ENCODE results near the gene AGPAT2.
"Not testable (repeated sequence)": the region's sequence is repeated elsewhere in the genome, so short reads cannot be mapped to it uniquely, and the experiment has no call there.

Gene AGPAT2

GRCh38 chr9:136645352-136645902 lies 41.8 kb downstream of the AGPAT2 start:
- DNase-seq: no peak

GRCh38 chr9:136644593-136645351 lies 42.5 kb downstream of the AGPAT2 start:
- DNase-seq: peak in 9 of 14 donors; percentile 7 to 64 (median 34)

GRCh38 chr9:136644343-136644592 lies 43.0 kb downstream of the AGPAT2 start:
- peak in 1 of 14 donors; percentile 46 for DNase-seq

GRCh38 chr9:136643596-136644342 lies 43.5 kb downstream of the AGPAT2 start:
- DNase-seq: no peak

- DNase-seq: no peak
Observed at GRCh38 chr9:136642439-136642921, 44.8 kb downstream of the AGPAT2 start.

GRCh38 chr9:136640171-136641111 lies 46.8 kb downstream of the AGPAT2 start:
- no peak for DNase-seq

GRCh38 chr9:136634904-136635303 lies 52.4 kb downstream of the AGPAT2 start:
- no peak for DNase-seq

GRCh38 chr9:136632491-136633106 lies 54.7 kb downstream of the AGPAT2 start:
- DNase-seq: not testable (repeated sequence)

GRCh38 chr9:136632072-136632471 lies 55.2 kb downstream of the AGPAT2 start:
- DNase-seq: not testable (repeated sequence)

GRCh38 chr9:136631038-136632000 lies 55.9 kb downstream of the AGPAT2 start:
- peak in 7 of 14 donors; percentile 25 to 66 (median 38) for DNase-seq

GRCh38 chr9:136630662-136630992 lies 56.6 kb downstream of the AGPAT2 start:
- no peak for DNase-seq

GRCh38 chr9:136629879-136630661 lies 57.2 kb downstream of the AGPAT2 start:
- DNase-seq: peak in 3 of 14 donors; percentile 7 to 44 (median 27)

- no peak for DNase-seq
Observed at GRCh38 chr9:136629001-136629878, 58.0 kb downstream of the AGPAT2 start.

- DNase-seq: no peak
Observed at GRCh38 chr9:136628268-136628667, 59.0 kb downstream of the AGPAT2 start.

- DNase-seq: no peak
Observed at GRCh38 chr9:136627703-136628102, 59.6 kb downstream of the AGPAT2 start.

- no peak for DNase-seq
Observed at GRCh38 chr9:136626740-136627642, 60.3 kb downstream of the AGPAT2 start.

GRCh38 chr9:136626066-136626725 lies 61.1 kb downstream of the AGPAT2 start:
- no peak for DNase-seq

Measured in C1 segment of cervical spinal cord (tissue), 14 donors.